Large intestine (tissue), 12 donors: Measurements from ENCODE around the gene PSG11. TPM values are rescaled to one million over a fixed set of nuclear protein-coding genes. Genes with fewer than 3 reads are reported as not detected.
"Not testable (repeated sequence)": the region's sequence is repeated elsewhere in the genome, so short reads cannot be mapped to it uniquely, and the experiment has no call there.

Experiments
- DNase-seq, 2 donors: peaks; one replicate each; pipeline versions ENCODE4 v3.0.0 to v3.0.0-alpha.2; 2013
- H3K27ac ChIP-seq: one replicate; pipeline ENCODE4 v1.5.1; 2013; ENCODE audit warnings: low read length
- H3K27me3 ChIP-seq: 2 replicates; pipeline ENCODE4 v1.6.1; 2013; ENCODE audit warnings: low read length; ENCODE audit not compliant: control insufficient read depth, insufficient read depth
- H3K36me3 ChIP-seq: 2 replicates; pipeline ENCODE4 v1.6.1; 2013; ENCODE audit warnings: low read length; ENCODE audit not compliant: control insufficient read depth, insufficient read depth
- H3K4me1 ChIP-seq: one replicate; pipeline ENCODE4 v1.6.1; 2013; ENCODE audit warnings: low read length; ENCODE audit not compliant: control insufficient read depth, insufficient read depth
- H3K4me3 ChIP-seq: one replicate; pipeline ENCODE4 v1.5.1; 2013; ENCODE audit warnings: low read length
- H3K9me3 ChIP-seq: one replicate; pipeline ENCODE4 v1.6.1; 2013; ENCODE audit warnings: mild to moderate bottlenecking, low read depth, low read length, moderate library complexity; ENCODE audit not compliant: control insufficient read depth
- WGBS: methylation state at CpG from one replicate; pipeline ENCODE4 v1.1.5; 2013; ENCODE audit warnings: low lambda C conversion rate; ENCODE audit not compliant: insufficient coverage; 5-methylcytosine and 5-hydroxymethylcytosine counted together
- long read RNA-seq, 11 donors: transcript quantifications; one replicate each; lab custom pipeline, GENCODE V29; 2026
- polyA plus RNA-seq: library from polyadenylated mRNA; unstranded; fragments of 120-200 nt; gene quantifications from one replicate; pipeline ENCODE4 v1.2.1, GENCODE V29; 2013

The PSG11 gene
- not detected for polyA plus RNA-seq
- long read RNA-seq, donor 1: 0 reads
- long read RNA-seq, donor 2: 0 reads
- long read RNA-seq, donor 3: 0 reads
- long read RNA-seq, donor 4: 0 reads
- long read RNA-seq, donor 5: 0 reads
- long read RNA-seq, donor 6, partial matches to known transcripts: 0 of 2 reads
- long read RNA-seq, donor 6, other reads (novel, unspliced or antisense): 0 of 2 reads
- long read RNA-seq, donor 7: 0 reads
- long read RNA-seq, donor 8: 0 reads
- long read RNA-seq, donor 9: 0 reads
- long read RNA-seq, donor 10: 0 reads
- long read RNA-seq, donor 11: 0 reads

DNA sequence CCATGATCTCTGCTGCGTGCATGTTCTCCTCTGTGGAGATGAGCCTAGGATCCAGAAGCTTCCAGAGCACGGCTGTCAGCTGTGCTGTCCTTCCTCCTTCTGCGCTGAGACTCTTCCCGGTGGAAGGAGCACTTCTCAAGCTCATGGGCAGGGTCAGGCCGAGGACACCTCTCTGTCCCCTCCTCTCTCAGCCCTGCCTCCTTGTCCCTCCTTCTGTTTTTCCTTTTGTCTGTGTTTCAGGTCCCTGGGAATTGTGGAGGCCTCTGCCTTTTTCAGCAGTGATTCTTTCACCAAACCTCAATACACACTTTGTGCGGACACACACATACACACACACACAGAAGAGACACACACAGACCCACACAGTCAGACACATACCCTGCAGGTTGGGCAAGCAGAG, at the start of gene PSG11:
Gene PSG11 (minus strand): TSS at position 101 of the 400 bp plus-strand sequence. CDS start 97 bp downstream, at position 4.
- not testable (repeated sequence) for H3K27me3 ChIP-seq, DNase-seq, H3K4me3 ChIP-seq, H3K9me3 ChIP-seq, H3K4me1 ChIP-seq, H3K36me3 ChIP-seq, H3K27ac ChIP-seq
- no CpG with 5 or more reads among the region's 6 CpGs for WGBS

DNA sequence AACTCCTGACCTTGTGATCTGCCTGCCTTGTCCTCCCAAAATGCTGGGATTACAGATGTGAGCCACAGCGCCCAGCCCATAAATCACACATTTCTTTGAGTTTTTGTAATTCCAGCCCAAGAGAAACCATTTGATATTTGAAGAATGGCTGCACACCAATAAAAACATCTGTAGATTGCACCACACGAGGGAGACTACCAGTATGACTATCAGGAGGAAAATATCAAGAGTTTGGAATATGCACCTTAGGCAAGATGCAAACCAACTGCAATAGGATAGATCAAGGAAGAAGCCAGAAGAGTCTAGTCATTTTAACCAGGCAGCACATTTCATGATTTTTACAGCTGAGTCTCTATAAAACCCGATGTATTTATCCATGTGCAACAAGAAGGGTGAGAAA, 36.1 kb upstream of the PSG11 start:
- WGBS: 38% methylated on average over 1 of the region's 3 CpGs

DNA sequence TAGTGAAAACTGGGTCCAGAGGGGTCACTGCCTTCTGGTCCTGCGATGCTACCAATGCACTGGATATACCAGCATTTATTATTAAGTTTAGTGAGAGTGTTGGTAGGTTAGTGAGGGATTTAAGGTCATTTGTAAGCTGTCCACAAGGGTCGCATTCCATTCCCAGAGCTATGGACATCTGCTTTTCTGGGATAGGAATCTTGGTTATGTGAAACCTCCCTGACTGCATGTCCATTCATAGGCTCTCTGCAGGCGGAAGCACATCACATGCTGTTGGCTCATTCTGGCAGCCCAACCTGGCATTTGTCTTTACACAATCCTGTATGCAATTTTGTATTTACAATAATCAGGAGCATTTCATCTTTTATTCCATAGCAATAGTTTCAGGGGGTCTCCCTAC, 35.1 kb upstream of the PSG11 start:
- not testable (repeated sequence) for H3K4me1 ChIP-seq, H3K27me3 ChIP-seq, H3K27ac ChIP-seq, H3K9me3 ChIP-seq, H3K36me3 ChIP-seq, DNase-seq, H3K4me3 ChIP-seq
- no CpG with 5 or more reads among the region's 3 CpGs for WGBS

More for the DNA sequence above, 36.1 kb upstream of the PSG11 start:
- H3K36me3 ChIP-seq, H3K9me3 ChIP-seq, DNase-seq, H3K27me3 ChIP-seq, H3K4me3 ChIP-seq, H3K27ac ChIP-seq, H3K4me1 ChIP-seq: not testable (repeated sequence)

DNA sequence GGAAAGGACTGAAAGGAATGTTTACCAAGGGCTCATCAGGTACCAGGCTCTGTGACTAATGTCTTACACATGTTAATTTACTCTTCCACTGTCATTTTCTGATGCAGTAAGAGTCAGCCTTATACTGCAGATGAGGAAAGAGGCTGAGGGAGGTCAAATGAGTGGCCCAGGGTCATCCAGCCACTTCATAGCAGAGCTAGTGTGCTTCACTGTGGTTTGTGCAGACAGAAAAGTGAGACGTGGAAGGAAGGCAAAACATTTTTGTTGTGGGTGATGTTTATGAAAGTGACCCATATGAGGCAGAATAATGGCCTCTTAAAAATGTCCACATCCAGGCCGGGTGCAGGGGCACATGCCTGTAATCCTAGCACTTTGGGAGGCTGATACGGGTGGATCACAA, 34.0 kb upstream of the PSG11 start:
- not testable (repeated sequence) for H3K9me3 ChIP-seq, H3K27ac ChIP-seq, H3K36me3 ChIP-seq, H3K27me3 ChIP-seq, DNase-seq, H3K4me1 ChIP-seq, H3K4me3 ChIP-seq
- WGBS: 70% methylated on average over 2 of the region's 3 CpGs

DNA sequence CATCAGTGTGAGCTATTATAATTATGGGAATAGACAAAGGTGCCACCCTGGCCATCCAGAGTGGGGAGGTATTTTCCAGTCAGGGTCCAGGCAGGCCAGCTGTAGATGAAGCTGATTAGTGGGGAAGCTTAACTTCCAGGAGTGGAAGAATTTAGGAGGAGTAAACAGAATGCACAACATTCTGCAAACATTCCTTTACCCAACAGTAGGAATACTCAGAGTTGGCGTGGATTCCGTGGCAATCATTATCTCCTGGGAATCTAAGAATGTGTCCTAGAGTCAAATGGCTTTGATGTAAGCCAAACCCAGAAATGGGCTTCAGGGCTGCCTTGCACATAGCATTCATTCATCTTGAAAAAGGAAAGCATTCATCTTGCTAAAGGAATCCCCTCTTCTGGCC, 33.2 kb upstream of the PSG11 start:
- H3K9me3 ChIP-seq, H3K27ac ChIP-seq, H3K36me3 ChIP-seq, DNase-seq, H3K27me3 ChIP-seq, H3K4me3 ChIP-seq, H3K4me1 ChIP-seq: not testable (repeated sequence)
- no CpG with 5 or more reads among the region's 2 CpGs for WGBS

DNA sequence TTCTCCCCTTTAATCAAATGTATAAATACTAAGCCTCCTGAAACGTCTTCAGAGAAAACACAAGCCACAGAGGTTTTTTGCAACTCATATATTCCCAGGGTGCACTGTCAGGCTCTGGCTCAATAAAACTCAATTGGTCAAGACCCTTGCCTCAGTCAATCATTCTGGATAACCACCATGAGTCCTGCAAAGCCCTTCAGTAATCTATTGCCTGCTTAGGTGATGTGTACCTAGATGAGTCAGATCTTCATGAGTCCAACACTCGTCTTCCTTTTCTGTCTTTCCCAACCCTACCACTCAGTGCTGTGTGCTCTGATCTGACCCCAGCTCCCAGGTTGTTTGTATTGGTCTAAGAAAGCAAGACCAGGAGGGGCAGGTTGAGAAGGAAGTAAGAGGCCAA, 32.2 kb upstream of the PSG11 start:
- not testable (repeated sequence) for H3K27me3 ChIP-seq, H3K9me3 ChIP-seq, H3K36me3 ChIP-seq, DNase-seq, H3K27ac ChIP-seq, H3K4me1 ChIP-seq, H3K4me3 ChIP-seq
- no CpG with 5 or more reads among the region's 2 CpGs for WGBS

DNA sequence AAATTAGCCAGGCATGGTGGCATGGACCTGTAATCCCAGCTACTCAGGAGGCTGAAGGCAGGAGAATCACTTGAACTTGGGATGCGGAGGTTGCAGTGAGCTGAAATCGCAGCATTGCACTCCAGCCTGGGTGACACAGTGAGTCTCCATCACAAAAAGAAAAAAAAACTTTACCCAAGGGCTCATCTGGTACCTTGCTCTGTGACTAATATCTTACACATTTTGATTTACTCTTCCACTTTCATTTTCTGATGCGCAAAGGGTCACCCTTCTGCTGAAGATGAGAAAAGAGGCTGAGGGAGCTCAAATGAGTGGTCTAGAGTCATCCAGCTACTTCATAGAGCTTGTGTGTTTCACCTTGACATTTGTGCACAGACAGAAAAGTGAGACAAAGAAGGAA, 21.7 kb upstream of the PSG11 start:
- not testable (repeated sequence) for H3K4me1 ChIP-seq, H3K36me3 ChIP-seq, H3K4me3 ChIP-seq, H3K27ac ChIP-seq, H3K9me3 ChIP-seq, H3K27me3 ChIP-seq, DNase-seq
- 83% methylated on average over 1 of the region's 3 CpGs for WGBS

DNA sequence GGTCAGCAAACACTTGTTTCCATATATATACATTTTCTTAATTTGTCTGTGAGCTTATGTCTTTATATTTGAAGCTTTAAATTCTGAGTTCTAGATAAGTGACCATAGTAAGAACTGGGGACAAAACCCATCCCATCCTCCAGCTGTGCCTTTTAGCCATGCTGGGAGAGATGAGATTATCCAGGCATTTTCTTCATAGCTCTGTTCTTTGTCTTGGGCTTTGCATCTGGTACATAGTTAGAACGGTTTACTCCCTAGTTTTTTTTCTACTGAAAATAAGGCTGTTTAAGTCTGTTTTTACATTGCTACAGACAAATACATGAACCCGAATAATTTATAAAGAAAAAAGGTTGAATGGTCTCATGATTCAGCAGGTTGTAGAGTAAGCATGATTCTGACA, 20.3 kb upstream of the PSG11 start:
- not testable (repeated sequence) for H3K4me1 ChIP-seq, H3K36me3 ChIP-seq, DNase-seq, H3K27me3 ChIP-seq, H3K9me3 ChIP-seq, H3K27ac ChIP-seq, H3K4me3 ChIP-seq
- 90% methylated on average over 2 of the region's 2 CpGs for WGBS

DNA sequence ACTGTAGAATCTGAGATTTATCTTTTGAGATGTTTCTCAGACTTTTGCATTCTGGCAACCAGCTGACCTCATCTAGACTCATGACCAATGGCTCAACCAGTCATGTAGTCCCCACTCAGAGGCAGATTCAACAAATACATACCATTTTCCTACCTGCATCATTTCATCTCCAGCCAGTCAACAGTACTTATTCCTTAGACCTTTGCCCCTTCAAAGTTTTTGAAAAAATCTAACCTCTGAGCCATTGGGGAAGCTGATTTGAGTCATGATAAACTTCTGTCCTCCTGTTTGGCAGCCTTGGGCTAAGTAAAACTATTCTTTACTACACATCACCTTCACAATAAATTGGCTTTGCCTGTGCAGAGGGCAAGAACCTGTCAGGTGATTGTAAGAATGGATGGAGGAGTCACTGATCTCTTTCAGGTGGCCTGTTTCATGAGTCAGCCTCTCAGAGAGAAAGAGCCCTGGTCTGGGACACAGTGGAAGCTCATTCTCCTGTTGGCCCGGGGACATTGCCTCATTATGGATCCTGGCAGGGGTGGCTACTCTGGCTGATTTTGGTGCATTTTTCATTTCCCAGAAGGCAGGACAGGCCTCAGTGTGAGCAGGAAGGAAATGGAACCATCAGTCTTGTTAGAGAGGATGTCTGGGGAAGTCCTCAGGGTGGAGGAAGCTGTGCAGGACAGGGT, 17.4 kb upstream of the PSG11 start:
- no CpG with 5 or more reads among the region's 1 CpG for WGBS
- H3K36me3 ChIP-seq, H3K9me3 ChIP-seq, H3K27ac ChIP-seq, DNase-seq, H3K4me3 ChIP-seq, H3K4me1 ChIP-seq, H3K27me3 ChIP-seq: not testable (repeated sequence)

DNA sequence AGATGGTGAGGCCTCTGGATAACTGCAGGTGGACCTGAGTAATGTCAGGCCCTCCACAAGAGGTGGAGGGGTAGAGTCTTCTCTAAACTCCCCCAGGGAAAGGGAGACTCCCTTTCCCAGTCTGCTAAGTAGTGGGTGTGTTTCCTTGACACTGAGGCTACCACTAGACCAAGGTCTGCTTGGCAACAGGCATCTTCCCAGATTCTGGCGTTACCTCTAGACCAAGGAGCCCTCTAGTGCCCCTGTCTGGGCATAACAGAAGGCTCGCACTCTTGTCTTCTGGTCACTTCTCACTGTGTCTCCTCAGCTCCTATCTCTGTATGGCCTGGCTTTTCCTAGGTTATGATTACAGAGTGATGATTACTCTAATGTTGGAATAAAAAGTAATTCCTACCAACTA, 5.4 kb upstream of the PSG11 start:
- DNase-seq, H3K4me1 ChIP-seq, H3K9me3 ChIP-seq, H3K27me3 ChIP-seq, H3K27ac ChIP-seq, H3K36me3 ChIP-seq, H3K4me3 ChIP-seq: not testable (repeated sequence)
- WGBS: no CpG with 5 or more reads among the region's 2 CpGs

DNA sequence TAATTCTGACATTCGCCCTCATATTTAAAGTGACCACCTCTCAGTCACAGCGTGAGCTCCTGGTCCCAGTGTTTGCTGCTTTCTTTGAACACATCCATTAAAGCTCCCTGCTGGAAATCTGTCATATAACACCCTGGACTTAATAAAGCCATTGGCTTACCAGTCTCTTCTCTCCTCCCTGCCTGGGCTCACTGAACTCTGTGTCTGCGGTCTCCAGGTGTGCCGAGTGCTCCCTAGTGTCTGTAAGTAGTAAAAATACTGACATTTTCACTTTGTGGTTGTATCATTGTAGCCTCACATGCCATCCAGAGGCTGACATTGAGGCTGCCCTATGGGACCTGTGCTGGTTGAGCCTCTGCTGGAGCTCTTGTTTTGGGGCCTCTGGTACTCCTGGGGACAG, 2.6 kb upstream of the PSG11 start:
- H3K4me3 ChIP-seq: no peak overlapping the region
- WGBS: no CpG with 5 or more reads among the region's 4 CpGs
- DNase-seq: no peak
- H3K4me1 ChIP-seq: no peaks in the 10 kb centered on the region
- H3K36me3 ChIP-seq: no peaks in the 10 kb centered on the region
- H3K27ac ChIP-seq: no peak overlapping the region
- no peaks in the 10 kb centered on the region for H3K27me3 ChIP-seq
- H3K9me3 ChIP-seq: no peaks in the 10 kb centered on the region
